GM10248 (cell line): Measurements from ENCODE around the gene CTIF.

Experiments
- CTCF ChIA-PET: fragments of 300-600 bp; sonication (Branson Sonifier 250); formaldehyde crosslinking; extraction: SDS; loops from one replicate; lab custom pipeline; 2021; ENCODE audit warnings: antibody characterized with exemption; lab: Yijun Ruan, JAX
- POLR2A ChIA-PET: fragments of 350-650 bp; sonication (Branson Sonifier 250); formaldehyde crosslinking; extraction: SDS; loops from one replicate; lab custom pipeline; 2020; ENCODE audit warnings: antibody characterized with exemption; lab: Yijun Ruan, JAX
- DNase-seq: peaks from one replicate; pipeline ENCODE4 v3.0.0; 2012; ENCODE audit errors: extremely low spot score
- TF ChIP-seq, protein P1 (sequence below): IDR thresholded peaks from 2 replicates; pipeline ENCODE4 v1.5.1; 2012; ENCODE audit warnings: mild to moderate bottlenecking, low read depth; ENCODE audit errors: extremely low read depth, missing control alignments, control extremely low read depth

The CTIF gene

DNA sequence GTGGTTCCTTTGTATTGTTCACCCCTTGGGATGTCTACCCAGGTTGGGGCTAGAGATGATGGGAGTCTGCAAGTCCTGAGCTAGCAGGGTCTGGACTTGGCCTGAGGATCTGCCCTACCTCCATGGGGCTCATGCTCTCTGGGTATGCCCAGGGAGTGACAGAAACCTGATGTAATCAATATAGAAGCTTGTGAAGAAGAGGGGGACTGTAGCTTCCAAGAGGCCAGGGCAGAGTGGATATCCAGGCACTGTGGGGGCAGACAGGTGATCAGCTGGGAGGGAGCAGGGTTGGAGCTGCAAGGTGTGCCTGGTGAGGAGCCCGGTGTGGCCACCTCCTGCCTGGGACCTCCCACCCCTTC is 164.2 kb downstream of the CTIF start:
- CTCF ChIA-PET = interaction anchor here (0.8 to 2.1 kb wide), 4 partner anchors 9 to 808 kb away, joined by 3 to 7 read pairs (median 4); no protein-coding TSS in a partner anchor
- TF ChIP-seq, protein P1, sequence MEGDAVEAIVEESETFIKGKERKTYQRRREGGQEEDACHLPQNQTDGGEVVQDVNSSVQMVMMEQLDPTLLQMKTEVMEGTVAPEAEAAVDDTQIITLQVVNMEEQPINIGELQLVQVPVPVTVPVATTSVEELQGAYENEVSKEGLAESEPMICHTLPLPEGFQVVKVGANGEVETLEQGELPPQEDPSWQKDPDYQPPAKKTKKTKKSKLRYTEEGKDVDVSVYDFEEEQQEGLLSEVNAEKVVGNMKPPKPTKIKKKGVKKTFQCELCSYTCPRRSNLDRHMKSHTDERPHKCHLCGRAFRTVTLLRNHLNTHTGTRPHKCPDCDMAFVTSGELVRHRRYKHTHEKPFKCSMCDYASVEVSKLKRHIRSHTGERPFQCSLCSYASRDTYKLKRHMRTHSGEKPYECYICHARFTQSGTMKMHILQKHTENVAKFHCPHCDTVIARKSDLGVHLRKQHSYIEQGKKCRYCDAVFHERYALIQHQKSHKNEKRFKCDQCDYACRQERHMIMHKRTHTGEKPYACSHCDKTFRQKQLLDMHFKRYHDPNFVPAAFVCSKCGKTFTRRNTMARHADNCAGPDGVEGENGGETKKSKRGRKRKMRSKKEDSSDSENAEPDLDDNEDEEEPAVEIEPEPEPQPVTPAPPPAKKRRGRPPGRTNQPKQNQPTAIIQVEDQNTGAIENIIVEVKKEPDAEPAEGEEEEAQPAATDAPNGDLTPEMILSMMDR = no peak
- POLR2A ChIA-PET = no interaction called here
- no peak for DNase-seq

DNA sequence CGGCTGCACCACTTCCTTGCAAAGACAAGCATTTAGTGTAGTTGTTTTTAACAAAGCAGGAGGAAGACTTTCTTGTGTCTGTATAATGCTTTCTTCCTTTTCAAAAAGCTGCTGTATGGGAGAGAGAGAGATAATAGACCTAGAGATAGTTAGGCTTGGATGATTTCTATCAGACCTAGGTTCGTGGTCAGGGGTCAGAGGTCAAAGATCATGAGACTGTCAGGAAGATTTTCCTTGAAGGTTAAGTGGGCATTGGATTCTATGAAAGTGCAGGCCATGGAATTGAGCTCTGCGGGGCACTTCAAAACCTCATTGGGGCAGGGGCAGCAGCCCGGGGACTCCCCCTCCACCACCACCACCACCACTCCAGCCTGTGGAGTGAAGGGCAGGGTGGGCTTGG is 164.6 kb downstream of the CTIF start:
- ChIA-PET POLR2A (no interaction called here), CTCF (interaction anchor here (1.2 to 2.1 kb wide), 3 partner anchors 12 to 808 kb away, joined by 3 to 7 read pairs (median 5); no protein-coding TSS in a partner anchor)
- TF ChIP-seq, protein P1 = no peak
- DNase-seq = no peak

DNA sequence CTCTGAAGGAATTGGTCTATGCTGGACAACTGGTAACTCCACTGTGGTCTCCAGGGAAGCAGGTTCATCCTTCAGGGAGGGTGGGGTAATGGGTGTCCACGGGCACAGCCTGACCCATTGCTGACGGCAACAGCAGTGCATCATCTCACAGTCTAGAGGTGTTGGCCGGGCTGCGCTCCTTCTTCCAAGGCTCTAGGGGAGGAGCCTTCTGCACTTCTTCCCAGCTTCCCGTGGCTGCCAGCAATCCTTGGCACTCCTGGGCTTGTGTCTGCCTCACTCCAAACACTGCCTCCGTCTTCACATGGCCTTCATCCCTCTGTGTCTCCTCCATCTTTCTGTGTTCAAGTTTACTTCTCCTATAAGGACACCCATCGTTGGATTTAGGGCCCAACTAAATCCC is 166.2 kb downstream of the CTIF start:
- TF ChIP-seq, protein P1 = no peak
- POLR2A ChIA-PET = no interaction called here
- no peak for DNase-seq
- CTCF ChIA-PET = no interaction called here

DNA sequence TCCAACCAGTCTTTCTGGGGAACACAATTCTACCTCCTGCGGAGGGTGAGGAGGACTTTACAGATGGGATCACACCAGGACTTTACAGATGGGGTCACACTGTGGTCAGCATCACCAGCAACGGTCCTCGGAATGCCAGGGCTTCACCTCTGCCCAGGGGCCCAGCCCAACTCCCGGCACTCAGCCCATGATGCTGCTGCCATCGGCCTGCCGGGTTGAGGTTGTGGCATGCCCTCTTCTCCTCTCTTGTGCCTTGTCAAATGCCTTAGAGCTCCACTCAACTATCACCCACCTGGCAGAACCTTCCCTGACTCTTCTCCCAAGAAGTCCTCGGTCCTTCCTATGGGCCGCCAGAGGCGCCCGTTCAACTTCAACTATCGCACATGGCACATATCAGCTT is 166.7 kb downstream of the CTIF start:
- TF ChIP-seq, protein P1 = no peak

DNA sequence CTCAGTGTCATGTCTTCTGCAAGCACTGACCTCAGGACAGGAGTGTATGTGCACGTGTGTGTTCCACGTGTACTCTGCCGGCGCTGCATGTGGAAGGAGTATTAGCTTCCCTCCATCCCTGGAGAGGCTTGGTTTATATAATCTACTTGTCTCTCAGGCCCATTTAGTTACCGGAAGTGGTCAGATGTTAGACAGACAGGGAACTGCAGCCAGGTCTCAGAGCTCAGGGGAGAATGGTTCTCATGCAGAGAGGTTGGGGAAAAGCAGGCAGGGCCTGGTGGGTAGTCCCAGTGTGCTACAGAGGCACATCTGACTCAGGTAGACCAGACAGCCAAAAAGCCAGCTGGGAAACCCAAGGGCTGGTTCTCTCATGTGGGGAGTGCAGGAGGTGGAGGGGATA is 167.9 kb downstream of the CTIF start:
- TF ChIP-seq, protein P1 = no peak
- ChIA-PET CTCF (no interaction called here), POLR2A (no interaction called here)
- DNase-seq = no peak

More for the DNA sequence above, 166.7 kb downstream of the CTIF start:
- ChIA-PET CTCF (no interaction called here), POLR2A (no interaction called here)
- DNase-seq = no peak

DNA sequence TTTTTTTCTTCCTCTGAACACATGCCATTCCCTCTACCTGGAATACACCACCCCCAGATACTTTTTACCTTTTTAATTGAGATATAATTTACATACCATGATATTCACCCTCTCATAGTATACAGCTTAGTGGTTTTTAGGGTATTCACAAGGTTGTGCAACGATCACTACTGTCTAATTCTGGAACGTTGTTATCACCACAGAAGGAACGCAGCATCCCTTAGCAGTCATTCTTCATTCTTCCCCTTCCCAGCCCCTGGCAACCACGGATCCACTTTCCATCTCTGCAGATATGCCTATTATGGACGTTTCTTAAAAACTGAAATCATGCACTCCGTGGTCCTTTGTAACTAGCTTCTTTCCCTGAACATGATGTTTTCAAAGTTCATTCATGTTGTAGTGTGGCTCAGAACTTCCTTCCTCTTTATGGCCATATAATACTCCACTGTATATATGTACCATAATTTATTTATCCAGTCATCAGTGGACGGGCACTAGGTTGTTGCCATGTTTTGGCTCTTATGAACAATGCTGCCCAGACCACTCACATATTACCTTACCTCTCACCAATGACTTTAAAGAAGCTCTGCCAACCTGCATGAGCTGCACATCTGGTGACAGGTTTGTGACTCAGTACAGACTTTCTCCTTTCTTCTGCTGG is 168.9 kb downstream of the CTIF start:
- TF ChIP-seq, protein P1 = no peak
- CTCF ChIA-PET = interaction anchor here (1.2 kb wide), 2 partner anchors 70 to 531 kb away, joined by 4 to 5 read pairs; no protein-coding TSS in a partner anchor
- POLR2A ChIA-PET = no interaction called here
- DNase-seq = no peak
